Umbilical cord (tissue), 2 donors: Measurements from ENCODE around the gene MRPL55. TPM values are rescaled to one million over a fixed set of nuclear protein-coding genes. Genes with fewer than 3 reads are reported as not detected.

Experiments used
- DNase-seq: peaks from one replicate; pipeline ENCODE4 v3.0.0-alpha.2; 2015; ENCODE audit warnings: low spot score
- total RNA-seq: library from RNA; depleted of rRNA; stranded (reverse); fragments of >200 nt; gene quantifications from one replicate; pipeline ENCODE4 v1.2.3, GENCODE V29; 2014; ENCODE audit warnings: low replicate concordance; ENCODE audit not compliant: insufficient read depth

Gene MRPL55
- total RNA-seq, 1 donor from 2014 or later = 46.0 TPM

GRCh38 chr1:228147768-228148167 lies 38.7 kb upstream of the MRPL55 start:
- DNase-seq = no peak

GRCh38 chr1:228147151-228147693 lies 38.1 kb upstream of the MRPL55 start:
- no peak for DNase-seq

GRCh38 chr1:228146417-228147150 lies 37.5 kb upstream of the MRPL55 start:
- DNase-seq = no peak

GRCh38 chr1:228145463-228146416 lies 36.6 kb upstream of the MRPL55 start:
- no peak for DNase-seq

- no peak for DNase-seq
Measured at GRCh38 chr1:228144993-228145343, 35.9 kb upstream of the MRPL55 start.

- DNase-seq = no peak
Measured at GRCh38 chr1:228144193-228144992, 35.3 kb upstream of the MRPL55 start.

- DNase-seq = no peak
Measured at GRCh38 chr1:228143480-228144192, 34.5 kb upstream of the MRPL55 start.

GRCh38 chr1:228142701-228143136 lies 33.6 kb upstream of the MRPL55 start:
- DNase-seq = no peak

GRCh38 chr1:228142155-228142691 lies 33.1 kb upstream of the MRPL55 start:
- DNase-seq = no peak

GRCh38 chr1:228141226-228142044 lies 32.3 kb upstream of the MRPL55 start:
- DNase-seq = no peak

- no peak for DNase-seq
Measured at GRCh38 chr1:228140724-228141225, 31.7 kb upstream of the MRPL55 start.

- peak; percentile 99 for DNase-seq
Measured at GRCh38 chr1:228139931-228140723, 31.0 kb upstream of the MRPL55 start, which contains the start of gene GUK1. GUK1 (plus strand) TSS chr1:228140279; CDS start chr1:228140303, 24 bp downstream.

GRCh38 chr1:228139406-228139930 lies 30.4 kb upstream of the MRPL55 start:
- DNase-seq = no peak

GRCh38 chr1:228136901-228137300 lies 27.8 kb upstream of the MRPL55 start:
- no peak for DNase-seq

- no peak for DNase-seq
Measured at GRCh38 chr1:228134591-228134990, 25.5 kb upstream of the MRPL55 start.

GRCh38 chr1:228131766-228132165 lies 22.7 kb upstream of the MRPL55 start:
- DNase-seq = no peak

GRCh38 chr1:228125185-228125584 lies 16.1 kb upstream of the MRPL55 start:
- DNase-seq = no peak

- no peak for DNase-seq
Measured at GRCh38 chr1:228123505-228123904, 14.4 kb upstream of the MRPL55 start.
